Measurements from ENCODE around the gene LRP1B.

LRP1B gene

DNA sequence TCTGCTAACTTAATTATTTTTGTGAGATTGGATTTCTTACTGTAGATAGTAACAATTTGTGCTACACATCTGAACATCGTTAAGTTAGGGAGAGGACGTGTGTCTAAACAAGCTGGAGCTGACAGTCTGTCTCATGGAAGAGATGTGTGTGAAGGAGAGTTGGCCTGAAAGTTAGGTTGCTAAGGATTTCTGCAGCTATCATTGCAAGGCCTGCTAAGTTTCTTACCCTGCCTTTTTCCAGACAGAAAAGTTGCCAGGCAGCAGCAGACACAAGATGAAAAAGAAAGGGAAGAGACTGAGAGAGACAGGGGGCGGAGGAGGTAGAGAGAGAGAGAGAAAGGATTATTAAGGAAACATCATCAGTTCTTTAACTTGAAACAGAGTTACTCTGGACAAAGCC is 4.1 kb upstream of the LRP1B start:
- H3K4me1 Mint-ChIP-seq = peaks cover 11% of the 10 kb centered on the region
- no peak overlapping the region for H3K4me3 Mint-ChIP-seq
- H3K27me3 Mint-ChIP-seq = peaks cover 18% of the 10 kb centered on the region
- H3K27ac Mint-ChIP-seq = no peak overlapping the region
- H3K36me3 Mint-ChIP-seq = no peaks in the 10 kb centered on the region
- CTCF ChIA-PET = no interaction called here
- DNase-seq = no peak
- no peaks in the 10 kb centered on the region for H3K9me3 Mint-ChIP-seq

DNA sequence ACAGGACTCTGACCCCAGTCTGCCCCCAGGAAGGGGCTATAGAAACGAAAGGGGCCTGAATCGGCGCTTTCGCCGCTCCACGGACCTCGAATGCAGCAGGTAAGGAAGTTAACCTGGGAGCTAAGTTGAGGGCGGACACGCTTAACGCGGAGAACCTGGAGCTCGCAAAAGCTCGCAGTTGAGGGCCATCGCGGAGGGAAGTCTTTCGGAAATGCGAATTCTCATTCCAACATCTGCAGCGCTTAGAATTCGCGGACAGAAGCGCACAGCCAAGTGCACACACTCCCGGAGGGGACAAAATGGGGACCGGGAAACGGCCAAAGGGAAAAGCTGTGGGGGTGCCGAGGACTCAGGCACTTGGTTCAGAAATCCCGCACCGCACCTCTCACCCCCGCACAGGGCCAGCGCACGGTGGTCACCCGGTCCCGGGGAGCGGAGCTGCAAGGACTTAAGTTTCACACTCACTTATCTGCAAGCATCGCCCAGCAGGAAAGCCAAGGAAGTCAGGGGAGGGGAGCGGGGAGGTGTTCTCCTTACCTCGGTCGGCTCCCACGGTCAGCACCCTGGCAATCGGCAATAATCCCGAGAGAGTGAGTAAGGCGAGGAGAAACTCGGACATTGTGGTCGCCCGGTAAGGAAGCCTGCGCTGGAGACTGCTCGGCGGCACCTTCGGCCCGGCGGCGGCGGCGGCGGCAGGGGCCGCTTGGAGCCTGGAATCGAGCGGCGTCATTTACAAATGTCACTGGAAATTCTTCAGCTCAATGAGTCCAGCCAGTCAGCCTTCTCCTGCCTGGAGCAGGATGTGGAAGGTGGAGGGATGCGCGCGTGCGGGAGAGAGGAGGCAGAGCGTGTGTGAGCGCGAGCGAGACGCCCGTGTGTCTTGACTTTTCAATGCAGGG is 456 bp downstream of the LRP1B start:
- H3K27me3 Mint-ChIP-seq = peaks cover 21% of the 10 kb centered on the region
- peak overlapping the region; percentile 49 for H3K27ac Mint-ChIP-seq
- DNase-seq = peak; percentile 22
- no peaks in the 10 kb centered on the region for H3K9me3 Mint-ChIP-seq
- H3K4me3 Mint-ChIP-seq = no peak overlapping the region
- H3K4me1 Mint-ChIP-seq = peaks cover 11% of the 10 kb centered on the region
- no peaks in the 10 kb centered on the region for H3K36me3 Mint-ChIP-seq
- CTCF ChIA-PET = no interaction called here

DNA sequence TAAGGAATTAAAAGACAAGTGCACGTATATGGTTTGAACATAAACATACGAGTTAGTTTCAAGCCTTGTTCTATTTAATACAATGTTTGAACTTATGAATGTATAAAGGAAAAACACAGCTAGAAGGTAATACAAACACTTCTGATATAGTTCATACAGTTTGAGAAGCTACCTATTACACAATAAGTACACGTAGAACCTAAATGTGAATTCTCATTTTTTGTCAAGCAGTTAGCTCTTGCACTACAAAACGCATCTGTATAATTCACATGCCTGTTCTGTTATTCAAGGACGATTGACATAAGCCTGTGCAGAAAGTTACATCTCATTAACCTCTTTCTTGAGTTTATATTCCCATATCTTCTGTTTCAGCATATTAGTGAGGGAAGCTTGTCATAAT is 2.7 kb downstream of the LRP1B start:
- Mint-ChIP-seq H3K27ac (no peak overlapping the region), H3K9me3 (no peaks in the 10 kb centered on the region), H3K4me3 (no peak overlapping the region), H3K27me3 (peaks cover 21% of the 10 kb centered on the region), H3K4me1 (peaks cover 11% of the 10 kb centered on the region), H3K36me3 (no peaks in the 10 kb centered on the region)
- CTCF ChIA-PET = no interaction called here
- no peak for DNase-seq

DNA sequence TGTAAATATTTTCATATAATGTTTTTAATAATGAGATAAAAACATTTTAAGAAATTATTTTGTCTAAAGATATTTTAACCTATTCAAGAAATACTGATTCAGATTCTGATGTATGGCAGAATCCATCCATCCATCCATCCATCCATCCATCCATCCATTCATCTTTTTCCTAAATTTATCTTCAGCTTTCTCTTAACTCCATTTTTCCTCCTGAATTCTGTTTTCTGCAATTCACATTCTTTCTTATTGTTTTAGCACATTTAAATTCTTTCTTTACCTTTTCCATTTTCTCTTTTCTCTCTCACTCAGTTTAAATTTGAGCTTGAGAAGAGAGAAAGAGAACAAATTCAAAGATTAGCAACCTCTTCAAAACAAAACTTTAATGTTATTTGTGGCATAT is 3.6 kb downstream of the LRP1B start:
- DNase-seq = no peak
- H3K4me3 Mint-ChIP-seq = no peak overlapping the region
- CTCF ChIA-PET = no interaction called here
- H3K4me1 Mint-ChIP-seq = peaks cover 11% of the 10 kb centered on the region
- H3K27me3 Mint-ChIP-seq = peaks cover 21% of the 10 kb centered on the region
- no peaks in the 10 kb centered on the region for H3K36me3 Mint-ChIP-seq
- no peaks in the 10 kb centered on the region for H3K9me3 Mint-ChIP-seq
- no peak overlapping the region for H3K27ac Mint-ChIP-seq

DNA sequence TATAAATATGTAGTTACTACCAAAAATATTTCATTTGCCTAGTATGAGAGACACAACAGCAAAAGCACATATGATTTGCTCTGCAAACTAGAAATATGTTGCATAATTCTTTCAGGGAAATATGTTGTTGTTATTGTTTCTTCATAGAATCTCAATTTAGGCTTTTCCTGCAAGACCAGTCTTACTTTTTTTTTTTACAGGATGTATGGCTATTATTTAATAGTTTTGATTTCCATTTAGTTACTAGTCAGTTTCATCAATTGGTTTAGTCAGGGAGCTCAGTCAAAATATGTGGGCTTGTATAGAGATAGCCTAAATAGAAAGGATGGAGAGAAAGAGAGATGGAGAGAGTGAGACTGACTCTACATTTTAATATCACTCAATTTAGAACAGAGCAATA is 6.1 kb downstream of the LRP1B start:
- Mint-ChIP-seq H3K4me1 (no peaks in the 10 kb centered on the region), H3K4me3 (no peak overlapping the region), H3K27ac (no peak overlapping the region), H3K27me3 (peaks cover 1% of the 10 kb centered on the region), H3K9me3 (no peaks in the 10 kb centered on the region), H3K36me3 (no peaks in the 10 kb centered on the region)
- CTCF ChIA-PET = no interaction called here
- no peak for DNase-seq

DNA sequence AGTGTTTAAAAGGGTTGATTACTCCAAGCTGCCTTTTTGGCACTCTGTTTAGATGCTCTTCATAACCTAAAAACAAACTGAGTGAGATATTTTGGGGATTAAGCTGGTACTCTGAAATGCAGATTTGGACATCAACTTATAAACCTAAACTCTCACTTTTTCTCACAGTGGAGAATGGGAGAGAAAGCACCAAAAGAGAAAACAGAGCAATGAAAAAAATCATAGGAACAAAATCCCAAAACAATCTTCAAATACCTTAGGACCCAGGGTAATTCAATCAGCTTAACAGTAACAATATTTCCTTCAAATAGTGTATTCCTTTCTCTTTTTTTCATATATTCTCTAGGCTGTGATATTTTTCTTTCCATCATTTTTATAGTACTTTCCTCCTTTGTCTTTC is 11.5 kb downstream of the LRP1B start:
- no peak overlapping the region for H3K4me3 Mint-ChIP-seq
- H3K36me3 Mint-ChIP-seq = no peaks in the 10 kb centered on the region
- DNase-seq = no peak
- peaks cover 2% of the 10 kb centered on the region for H3K9me3 Mint-ChIP-seq
- CTCF ChIA-PET = interaction anchor here (1.1 kb wide), 1 partner anchor 20 kb away, joined by 3 read pairs; no protein-coding TSS in a partner anchor
- no peaks in the 10 kb centered on the region for H3K27me3 Mint-ChIP-seq
- H3K4me1 Mint-ChIP-seq = no peaks in the 10 kb centered on the region
- H3K27ac Mint-ChIP-seq = no peak overlapping the region

DNA sequence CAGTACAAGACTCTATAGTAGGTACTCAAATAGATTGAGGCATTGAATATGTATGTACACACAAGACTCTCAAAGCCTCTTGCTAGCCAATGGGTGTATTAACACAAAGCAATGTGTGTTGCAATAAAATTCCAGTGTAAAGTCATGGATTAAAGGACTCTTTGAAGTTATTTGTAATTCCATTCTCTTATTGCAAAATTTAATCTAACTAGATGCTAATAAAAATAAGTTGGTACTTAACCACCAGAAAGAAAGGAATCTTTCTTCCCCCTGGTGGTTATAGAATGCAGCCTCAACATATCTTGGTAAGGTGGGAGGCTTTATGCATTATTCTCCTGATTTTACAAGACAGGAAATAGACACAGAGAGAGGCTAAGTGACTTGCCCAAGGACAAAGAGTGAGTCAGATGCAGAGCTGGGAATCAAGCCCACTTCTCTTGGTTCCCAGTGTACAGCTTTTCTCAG is 18.0 kb downstream of the LRP1B start:
- H3K4me1 Mint-ChIP-seq = no peaks in the 10 kb centered on the region
- peaks cover 2% of the 10 kb centered on the region for H3K9me3 Mint-ChIP-seq
- no peak overlapping the region for H3K27ac Mint-ChIP-seq
- no peaks in the 10 kb centered on the region for H3K27me3 Mint-ChIP-seq
- CTCF ChIA-PET = no interaction called here
- no peak overlapping the region for H3K4me3 Mint-ChIP-seq
- DNase-seq = no peak
- no peaks in the 10 kb centered on the region for H3K36me3 Mint-ChIP-seq

DNA sequence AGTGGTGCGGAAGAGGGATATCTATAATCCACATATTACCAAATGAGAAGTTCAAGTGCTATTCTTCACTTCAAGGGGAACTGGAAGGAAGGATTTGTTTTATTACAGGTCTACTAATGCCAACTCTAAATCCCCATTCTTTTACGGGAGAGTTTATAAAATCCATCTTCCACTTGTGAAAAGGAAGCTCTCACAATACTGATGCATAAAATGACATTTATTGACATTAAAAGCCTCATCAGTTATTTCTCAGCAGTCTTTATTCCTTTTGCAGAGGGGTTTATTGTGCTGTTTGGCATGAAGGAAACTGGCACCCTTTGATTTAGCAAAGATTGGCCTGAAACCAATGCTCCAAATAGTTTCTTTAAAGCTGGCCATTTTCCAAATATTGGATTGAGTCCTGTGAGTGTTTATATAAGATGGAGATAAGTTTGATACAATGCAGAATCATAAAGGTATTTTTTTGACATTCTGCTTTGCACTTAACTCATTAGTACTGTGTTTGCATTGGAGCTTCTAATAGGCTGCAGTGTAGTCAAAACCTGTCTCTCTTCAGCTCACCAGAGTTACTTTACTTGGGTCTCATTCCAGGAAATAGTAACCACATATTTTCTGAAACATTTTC is 26.6 kb downstream of the LRP1B start:
- Mint-ChIP-seq H3K36me3 (no peaks in the 10 kb centered on the region), H3K27me3 (no peaks in the 10 kb centered on the region), H3K27ac (no peak overlapping the region), H3K4me1 (no peaks in the 10 kb centered on the region), H3K4me3 (no peak overlapping the region), H3K9me3 (peaks cover 2% of the 10 kb centered on the region)
- CTCF ChIA-PET = no interaction called here
- no peak for DNase-seq

DNA sequence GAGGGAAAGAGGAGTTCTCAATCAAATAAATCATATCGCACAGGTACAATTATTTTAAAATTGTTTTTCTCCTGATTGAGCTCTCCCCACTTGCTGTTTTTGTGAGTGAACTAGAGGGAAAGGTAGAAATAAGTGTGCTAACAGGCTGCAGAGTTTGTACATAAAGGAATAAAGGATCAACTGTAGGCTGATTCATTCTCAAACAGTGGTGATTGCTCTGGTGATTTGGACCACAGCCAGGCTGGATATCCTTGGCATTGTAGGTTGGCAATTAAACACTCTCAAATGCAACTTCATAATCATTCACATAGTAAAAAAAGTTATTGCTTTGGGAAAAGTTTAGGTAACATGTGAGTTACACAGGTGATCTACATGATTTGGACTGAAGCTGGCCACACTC is 29.8 kb downstream of the LRP1B start:
- CTCF ChIA-PET = no interaction called here
- H3K9me3 Mint-ChIP-seq = peaks cover 2% of the 10 kb centered on the region
- no peak for DNase-seq
- H3K36me3 Mint-ChIP-seq = no peaks in the 10 kb centered on the region
- no peak overlapping the region for H3K27ac Mint-ChIP-seq
- no peak overlapping the region for H3K4me3 Mint-ChIP-seq
- no peaks in the 10 kb centered on the region for H3K4me1 Mint-ChIP-seq
- H3K27me3 Mint-ChIP-seq = no peaks in the 10 kb centered on the region

DNA sequence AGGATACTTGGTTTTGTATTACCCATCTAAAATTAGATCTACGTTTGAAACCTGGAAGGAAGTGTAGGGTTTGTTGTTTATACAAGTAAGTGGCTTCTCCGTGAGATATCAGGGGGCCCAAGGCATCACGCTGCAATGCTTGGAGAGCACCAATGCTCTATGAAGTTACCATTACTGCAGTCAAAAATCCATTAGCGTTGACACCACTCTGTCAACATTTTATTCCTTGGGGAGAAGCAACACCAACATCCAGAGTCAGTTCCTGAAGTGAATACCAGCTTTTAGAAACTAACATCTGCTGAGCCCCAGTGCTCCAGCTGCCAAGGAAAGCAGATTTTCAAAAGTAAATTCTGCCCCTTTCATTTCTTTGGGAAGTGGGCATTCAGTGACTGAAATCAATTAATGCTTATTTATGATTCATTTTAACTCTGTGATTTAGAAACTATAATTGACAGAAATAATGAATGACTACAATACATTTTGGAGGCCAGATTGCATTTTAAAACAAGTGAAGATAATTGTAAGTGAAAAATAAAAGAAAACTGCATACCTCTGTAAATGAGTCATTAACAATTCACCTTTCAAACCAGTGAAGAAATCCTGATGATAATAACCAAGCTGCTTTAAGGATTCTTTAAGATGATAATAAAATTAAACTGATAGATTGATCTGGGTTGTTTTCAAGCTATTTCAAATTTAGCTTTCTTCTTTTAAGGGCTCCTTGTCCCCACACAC is 30.5 kb downstream of the LRP1B start:
- no peak for DNase-seq
- CTCF ChIA-PET = no interaction called here
- Mint-ChIP-seq H3K27ac (no peak overlapping the region), H3K4me1 (no peaks in the 10 kb centered on the region), H3K27me3 (no peaks in the 10 kb centered on the region), H3K36me3 (no peaks in the 10 kb centered on the region), H3K9me3 (peaks cover 2% of the 10 kb centered on the region), H3K4me3 (no peak overlapping the region)

DNA sequence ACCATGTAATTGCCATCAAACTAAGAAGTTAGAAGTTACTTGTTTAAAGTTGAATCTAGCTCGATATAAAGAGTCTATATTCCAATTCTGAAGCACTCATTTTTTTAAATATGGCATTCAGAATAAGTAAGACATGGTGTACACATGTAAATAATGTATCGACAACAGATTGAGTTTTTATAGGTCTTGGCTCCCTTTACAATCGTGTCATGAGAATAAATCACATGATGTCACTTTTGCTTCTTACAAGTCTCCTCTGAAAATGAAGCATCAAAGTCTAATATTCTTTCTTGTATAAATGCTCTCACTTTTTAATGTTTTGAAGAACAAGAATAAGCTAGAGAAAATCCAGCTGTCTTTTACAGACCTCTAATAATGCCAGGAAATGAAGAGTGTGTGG is 33.1 kb downstream of the LRP1B start:
- no peak overlapping the region for H3K4me3 Mint-ChIP-seq
- CTCF ChIA-PET = no interaction called here

DNA sequence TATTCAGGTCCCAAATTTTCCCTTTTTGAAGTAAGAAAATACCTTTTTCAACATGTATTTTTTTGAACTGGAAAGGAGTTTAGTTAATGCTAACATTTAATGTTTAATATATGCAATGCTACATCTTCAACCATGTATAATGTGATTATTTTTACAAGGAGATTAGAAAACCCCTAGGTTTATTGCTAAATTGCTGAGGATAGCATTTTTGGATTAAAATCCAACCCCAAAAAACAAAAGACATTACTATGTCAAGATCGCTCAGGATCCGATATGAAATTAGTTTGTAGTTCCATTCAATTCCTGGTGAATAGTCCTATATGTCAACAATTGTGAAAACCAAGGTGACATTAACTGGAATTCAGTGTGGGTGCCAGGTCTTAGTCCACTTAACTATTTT is 35.2 kb downstream of the LRP1B start:
- Mint-ChIP-seq H3K4me1 (no peaks in the 10 kb centered on the region), H3K9me3 (peaks cover 1% of the 10 kb centered on the region), H3K27me3 (no peaks in the 10 kb centered on the region), H3K27ac (no peak overlapping the region), H3K4me3 (no peak overlapping the region), H3K36me3 (no peaks in the 10 kb centered on the region)
- CTCF ChIA-PET = no interaction called here
- no peak for DNase-seq

More for the DNA sequence above, 33.1 kb downstream of the LRP1B start:
- no peaks in the 10 kb centered on the region for H3K36me3 Mint-ChIP-seq
- H3K4me1 Mint-ChIP-seq = no peaks in the 10 kb centered on the region
- no peaks in the 10 kb centered on the region for H3K27me3 Mint-ChIP-seq
- DNase-seq = no peak
- peaks cover 2% of the 10 kb centered on the region for H3K9me3 Mint-ChIP-seq
- H3K27ac Mint-ChIP-seq = no peak overlapping the region

DNA sequence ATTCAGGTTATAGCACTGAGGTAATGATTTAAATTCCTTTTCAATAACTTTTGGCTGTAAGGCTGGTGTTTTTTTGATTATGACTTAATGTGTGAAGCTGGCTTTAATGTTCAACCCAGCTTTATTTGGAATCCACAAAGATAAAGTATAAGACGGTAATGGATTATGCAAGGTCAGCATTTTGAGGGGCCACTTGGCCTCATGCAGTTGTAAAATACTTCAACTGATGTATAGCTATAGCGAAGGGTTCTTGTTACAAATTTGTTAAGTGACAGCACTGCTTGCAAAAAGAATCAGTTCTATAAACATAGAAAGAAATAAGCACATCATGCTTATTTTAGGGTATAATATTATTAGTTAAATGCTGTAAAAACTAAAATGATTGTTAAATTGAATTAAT is 36.6 kb downstream of the LRP1B start:
- H3K4me3 Mint-ChIP-seq = no peak overlapping the region
- DNase-seq = no peak
- no peaks in the 10 kb centered on the region for H3K36me3 Mint-ChIP-seq
- peaks cover 4% of the 10 kb centered on the region for H3K9me3 Mint-ChIP-seq
- CTCF ChIA-PET = no interaction called here
- no peak overlapping the region for H3K27ac Mint-ChIP-seq
- no peaks in the 10 kb centered on the region for H3K27me3 Mint-ChIP-seq
- H3K4me1 Mint-ChIP-seq = no peaks in the 10 kb centered on the region

DNA sequence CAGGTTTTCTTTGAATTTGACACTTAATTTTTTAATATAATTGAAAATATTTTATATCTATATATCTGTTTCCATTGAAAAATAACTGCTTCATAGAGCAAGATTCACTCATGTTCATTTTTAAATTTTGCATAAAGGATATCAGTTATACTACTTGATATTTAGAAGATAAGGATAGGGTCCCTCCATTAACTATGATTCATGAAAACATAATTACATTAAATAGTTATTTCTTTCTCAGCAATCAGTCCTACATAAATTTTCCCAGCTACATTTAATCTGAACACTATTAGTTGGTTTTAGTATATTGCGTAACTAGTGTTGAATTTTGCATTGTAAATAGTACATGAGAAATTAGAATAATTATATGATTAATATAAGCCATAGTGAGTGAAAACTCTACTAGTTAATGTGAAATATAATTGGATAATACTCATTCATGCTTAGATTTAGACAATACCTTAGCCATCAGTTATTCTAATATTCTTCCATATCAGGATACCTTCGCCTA is 42.7 kb downstream of the LRP1B start:
- CTCF ChIA-PET = no interaction called here
- Mint-ChIP-seq H3K4me3 (no peak overlapping the region), H3K27me3 (no peaks in the 10 kb centered on the region), H3K36me3 (no peaks in the 10 kb centered on the region), H3K4me1 (no peaks in the 10 kb centered on the region), H3K27ac (no peak overlapping the region), H3K9me3 (peaks cover 11% of the 10 kb centered on the region)
- no peak for DNase-seq

All from activated naive CD4-positive, alpha-beta T cell treated with anti-CD3 and anti-CD28 coated beads, Interleukin-2, amount 10 ng/mL, durations not matched to agents 7 days and 5 days (primary cell).